GM19043 (cell line): ENCODE results near the gene PITPNM2.

Experiments
- ATAC-seq: cut with Tn5 transposase; IDR thresholded peaks from one replicate; pipeline ENCODE4 v1.9.1; 2021; ENCODE audit warnings: low read depth; ENCODE audit not compliant: unreplicated experiment

The PITPNM2 gene

DNA sequence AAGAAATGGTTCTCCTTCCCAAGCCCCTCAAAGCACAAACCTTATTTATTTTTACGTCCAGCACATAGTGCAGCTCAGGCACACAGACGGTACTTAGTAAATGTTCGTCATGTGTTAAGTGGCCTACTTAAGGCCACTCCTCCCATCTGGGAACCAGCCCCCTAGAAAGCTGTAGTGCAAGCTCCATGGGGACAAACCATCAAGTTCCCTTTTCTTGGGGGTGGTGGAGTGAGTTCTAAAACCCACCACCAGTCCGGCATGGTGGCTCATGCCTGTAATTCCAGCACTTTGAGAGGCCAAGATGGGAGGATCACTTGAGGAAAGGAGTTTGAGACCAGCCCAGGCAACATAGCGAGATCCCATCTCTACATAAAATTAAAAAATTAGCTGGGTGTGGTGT is 49.4 kb downstream of the PITPNM2 start:
- no peak for ATAC-seq
